Right atrium auricular region (tissue), 2 donors: Measurements from ENCODE around the gene PLEKHG3. TPM values are rescaled to one million over a fixed set of nuclear protein-coding genes. Genes with fewer than 3 reads are reported as not detected.

Source experiments
- DNase-seq: peaks from one replicate; pipeline ENCODE4 v3.0.0-alpha.2; 2019; ENCODE audit warnings: low spot score
- H3K27ac ChIP-seq, 2 donors: fragments of 200-600 bp; sonication (generic); 1 replicate in 1 of 2; 2 replicates in 1 of 2; pipeline ENCODE4 v1.5.1; 2016 to 2019
- H3K27me3 ChIP-seq, 2 donors: fragments of 200-600 bp; sonication (generic); one replicate each; pipeline versions ENCODE4 v1.5.1 to v1.6.0; 2017 to 2019
- H3K36me3 ChIP-seq: fragments of 200-600 bp; sonication (generic); one replicate; pipeline ENCODE4 v1.5.1; 2016
- H3K4me1 ChIP-seq, 2 donors: fragments of 200-600 bp; sonication (generic); one replicate each; pipeline versions ENCODE4 v1.5.1 to v1.6.0; 2017 to 2019
- H3K4me3 ChIP-seq, 2 donors: fragments of 200-600 bp; sonication (generic); 1 replicate in 1 of 2; 2 replicates in 1 of 2; pipeline ENCODE4 v1.5.1; 2017 to 2019; ENCODE audit warnings: mild to moderate bottlenecking in 1 of 2, moderate library complexity in 1 of 2
- H3K9me3 ChIP-seq, 2 donors: fragments of 200-600 bp; sonication (generic); one replicate each; pipeline ENCODE4 v1.5.1; 2019
- CTCF ChIP-seq, 2 donors: fragments of 200-600 bp; sonication (generic); IDR thresholded peaks; one replicate each; pipeline ENCODE4 v1.5.1; 2019; ENCODE audit warnings: antibody characterized with exemption in 2 of 2
- total RNA-seq, 2 donors: library from RNA; depleted of rRNA; stranded (reverse); fragments of >200 nt; gene quantifications; one replicate each; pipeline ENCODE4 v1.1.0, GENCODE V29; 2016

The PLEKHG3 gene
- total RNA-seq, 2 donors from 2014 or later = 26.1 to 28.1 TPM

- DNase-seq = no peak
Measured at GRCh38 chr14:64786296-64787149, 82.3 kb downstream of the PLEKHG3 start.

GRCh38 chr14:64787619-64788018 is 83.4 kb downstream of the PLEKHG3 start:
- TF ChIP-seq CTCF (IDR thresholded peaks at IDR 0.05) = no peak
- Histone ChIP-seq H3K4me3 (no peak overlapping the region), H3K9me3 (no peaks in the 10 kb centered on the region), H3K27ac (no peak overlapping the region), H3K36me3 (peaks cover 47% of the 10 kb centered on the region), H3K4me1 (peaks cover 0 to 7% of the 10 kb centered on the region in 2 donors), H3K27me3 (no peaks in the 10 kb centered on the region)
- DNase-seq = no peak

More at GRCh38 chr14:64786296-64787149, 82.3 kb downstream of the PLEKHG3 start:
- no peak overlapping the region for H3K27ac ChIP-seq
- no peak overlapping the region for H3K4me3 ChIP-seq
- H3K9me3 ChIP-seq = no peaks in the 10 kb centered on the region
- peaks cover 0 to 7% of the 10 kb centered on the region in 2 donors for H3K4me1 ChIP-seq
- TF ChIP-seq CTCF (IDR thresholded peaks at IDR 0.05) = no peak
- H3K27me3 ChIP-seq = no peaks in the 10 kb centered on the region
- H3K36me3 ChIP-seq = peaks cover 39% of the 10 kb centered on the region

- H3K4me3 ChIP-seq = no peak overlapping the region
- no peak for DNase-seq
- H3K4me1 ChIP-seq = peaks cover 0 to 7% of the 10 kb centered on the region in 2 donors
- peaks cover 54% of the 10 kb centered on the region for H3K36me3 ChIP-seq
- no peaks in the 10 kb centered on the region for H3K27me3 ChIP-seq
- no peaks in the 10 kb centered on the region for H3K9me3 ChIP-seq
- no peak overlapping the region for H3K27ac ChIP-seq
- no peak for TF ChIP-seq CTCF (IDR thresholded peaks at IDR 0.05)
Measured at GRCh38 chr14:64788706-64789105, 84.5 kb downstream of the PLEKHG3 start.

GRCh38 chr14:64789696-64790095 is 85.5 kb downstream of the PLEKHG3 start:
- Histone ChIP-seq H3K27ac (no peak overlapping the region), H3K4me1 (peaks cover 0 to 7% of the 10 kb centered on the region in 2 donors), H3K27me3 (no peaks in the 10 kb centered on the region), H3K4me3 (no peak overlapping the region), H3K36me3 (peaks cover 45% of the 10 kb centered on the region), H3K9me3 (no peaks in the 10 kb centered on the region)
- no peak for DNase-seq
- no peak for TF ChIP-seq CTCF (IDR thresholded peaks at IDR 0.05)

- H3K9me3 ChIP-seq = no peaks in the 10 kb centered on the region
- no peaks in the 10 kb centered on the region for H3K27me3 ChIP-seq
- H3K27ac ChIP-seq = no peak overlapping the region
- H3K4me3 ChIP-seq = no peak overlapping the region
- H3K36me3 ChIP-seq = peaks cover 45% of the 10 kb centered on the region
- no peak for DNase-seq
- TF ChIP-seq CTCF (IDR thresholded peaks at IDR 0.05) = no peak
- peaks cover 0 to 7% of the 10 kb centered on the region in 2 donors for H3K4me1 ChIP-seq
Measured at GRCh38 chr14:64790478-64790877, 86.3 kb downstream of the PLEKHG3 start.
